H1 (cell line): ENCODE data around the gene ZC3H14. TPM values are rescaled to one million over a fixed set of nuclear protein-coding genes. Genes with fewer than 3 reads are reported as not detected.

Source experiments
- ATF3 ChIP-seq: IDR thresholded peaks from 2 replicates; pipeline ENCODE4 v1.6.1; 2011; ENCODE audit warnings: low read depth, mild to moderate bottlenecking, low read length; ENCODE audit not compliant: insufficient read depth
- CBX5 ChIP-seq: fragments of 300-800, 300-1000 bp; sonication (generic); IDR thresholded peaks from 2 replicates; pipeline ENCODE4 v1.7.1; 2016; ENCODE audit warnings: antibody characterized with exemption, low read length, low read depth
- CHD7 ChIP-seq: fragments of 300-600 bp; sonication (generic); IDR thresholded peaks from 2 replicates; pipeline ENCODE4 v1.7.1; 2012; ENCODE audit warnings: low read length, moderate library complexity, mild to moderate bottlenecking, inconsistent platforms; ENCODE audit not compliant: insufficient replicate concordance
- RBBP5 ChIP-seq: IDR thresholded peaks from 2 replicates; pipeline ENCODE4 v1.7.1; 2012; ENCODE audit warnings: low read depth, mild to moderate bottlenecking, inconsistent platforms, low read length, moderate library complexity, borderline replicate concordance
- SP4 ChIP-seq: IDR thresholded peaks from 2 replicates; pipeline ENCODE4 v1.6.1; 2012; ENCODE audit warnings: low read length, inconsistent platforms
- polyA plus RNA-seq, 7 experiments: library from polyadenylated mRNA; depleted of rRNA in 3 of 7; stranded (reverse) in 5 of 7; unstranded in 2 of 7; fragments of >200 nt in 5 of 7; fragments of 200-250 nt in 2 of 7; gene quantifications; 1 replicate in 5 of 7; 2 replicates in 1 of 7; 4 replicates in 1 of 7; pipeline versions ENCODE4 v1.2.1 to v1.2.3, GENCODE V29; 2011 to 2013; ENCODE audit warnings: missing spikeins in 2 of 7, mixed read lengths in 2 of 7
- total RNA-seq: library from RNA; stranded (reverse); fragmentation: NEBNext Ultra II Directional; extraction: Animal tissue kit (Norgen Biotek cat#: 25700); gene quantifications from 2 replicates; pipeline ENCODE4 v1.2.1, GENCODE V29; 2021

The ZC3H14 gene
- total and polyA plus RNA-seq, 2 of the 8 experiments (the other 6 are each of a cell fraction or from before 2014, with no cell fraction given), result 86.0 to 99.1 TPM

GRCh38 chr14:88551094-88551870 is 11.6 kb upstream of the ZC3H14 start (continued):
- TF ChIP-seq CHD7, result no peak
- TF ChIP-seq SP4, result no peak
- peak; percentile 76; the same call in 1 of the 2 replicates for TF ChIP-seq RBBP5
- TF ChIP-seq CBX5, result no peak
- TF ChIP-seq ATF3, result no peak
- TF ChIP-seq, all 59 proteins: peak for 30
